ENCODE results near the gene ARHGAP19.

The ARHGAP19 gene

GRCh38 chr10:97292097-97292861 lies at the start of gene ARHGAP19:
Gene ARHGAP19 (minus strand): TSS chr10:97292637. CDS start chr10:97292627, 10 bp downstream.
- DNase-seq = peak; percentile 97

GRCh38 chr10:97341416-97341815 lies 49.0 kb upstream of the ARHGAP19 start:
- DNase-seq = no peak

GRCh38 chr10:97338041-97338440 lies 45.6 kb upstream of the ARHGAP19 start:
- DNase-seq = no peak

GRCh38 chr10:97336942-97337831 lies 44.8 kb upstream of the ARHGAP19 start:
- DNase-seq = peak; percentile 54

GRCh38 chr10:97336446-97336845 lies 44.0 kb upstream of the ARHGAP19 start:
- no peak for DNase-seq

- no peak for DNase-seq
These were observed 43.6 kb upstream of the ARHGAP19 start for GRCh38 chr10:97336006-97336405.

- no peak for DNase-seq
These were observed 42.8 kb upstream of the ARHGAP19 start for GRCh38 chr10:97335188-97335619.

GRCh38 chr10:97334370-97335175 lies 42.1 kb upstream of the ARHGAP19 start, which contains the start of gene FRAT2:
Gene FRAT2 (minus strand): TSS chr10:97334729. CDS start chr10:97334572, 157 bp downstream.
- peak; percentile 90 for DNase-seq

- peak; percentile 15 for DNase-seq
These were observed 41.3 kb upstream of the ARHGAP19 start for GRCh38 chr10:97333601-97334369.

GRCh38 chr10:97333351-97333600 lies 40.8 kb upstream of the ARHGAP19 start:
- DNase-seq = no peak

GRCh38 chr10:97332591-97333350 lies 40.3 kb upstream of the ARHGAP19 start:
- DNase-seq = peak; percentile 44

- DNase-seq = no peak
These were observed 38.8 kb upstream of the ARHGAP19 start for GRCh38 chr10:97331153-97331703.

- DNase-seq = no peak
These were observed 37.3 kb upstream of the ARHGAP19 start for GRCh38 chr10:97329766-97330165.

- DNase-seq = no peak
These were observed 36.4 kb upstream of the ARHGAP19 start for GRCh38 chr10:97328646-97329453.

- peak; percentile 46 for DNase-seq
These were observed 35.2 kb upstream of the ARHGAP19 start for GRCh38 chr10:97327348-97328294.

GRCh38 chr10:97325754-97326153 lies 33.3 kb upstream of the ARHGAP19 start:
- no peak for DNase-seq

- DNase-seq = no peak
These were observed 31.1 kb upstream of the ARHGAP19 start for GRCh38 chr10:97323501-97323900.

GRCh38 chr10:97321804-97322190 lies 29.4 kb upstream of the ARHGAP19 start:
- peak; percentile 76 for DNase-seq

Data from NCI-H510A treated with DMSO at 0.1 percent for 48 hours (cell line).